ENCODE data around the gene REM1.

DNA sequence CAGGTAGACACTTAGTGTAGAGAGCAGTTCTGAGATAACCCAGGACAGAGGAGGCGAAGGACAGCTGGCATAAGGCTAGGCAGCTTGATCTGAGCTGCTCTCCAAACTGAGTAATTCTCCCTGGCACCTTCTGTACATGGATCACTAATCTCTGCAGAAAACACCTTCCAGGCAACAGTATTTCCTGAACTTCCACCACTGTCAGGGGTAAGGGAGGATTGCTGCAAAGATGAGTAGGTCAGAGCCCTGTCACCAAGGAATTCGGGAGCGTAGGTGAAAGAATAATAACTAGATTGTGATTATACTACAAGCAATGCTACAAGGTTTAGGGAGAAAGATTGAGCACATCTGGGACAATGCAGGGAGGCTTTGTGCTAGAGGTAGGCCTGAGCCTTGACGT lies 41.1 kb downstream of the REM1 start:
- TF ChIP-seq, protein P1, sequence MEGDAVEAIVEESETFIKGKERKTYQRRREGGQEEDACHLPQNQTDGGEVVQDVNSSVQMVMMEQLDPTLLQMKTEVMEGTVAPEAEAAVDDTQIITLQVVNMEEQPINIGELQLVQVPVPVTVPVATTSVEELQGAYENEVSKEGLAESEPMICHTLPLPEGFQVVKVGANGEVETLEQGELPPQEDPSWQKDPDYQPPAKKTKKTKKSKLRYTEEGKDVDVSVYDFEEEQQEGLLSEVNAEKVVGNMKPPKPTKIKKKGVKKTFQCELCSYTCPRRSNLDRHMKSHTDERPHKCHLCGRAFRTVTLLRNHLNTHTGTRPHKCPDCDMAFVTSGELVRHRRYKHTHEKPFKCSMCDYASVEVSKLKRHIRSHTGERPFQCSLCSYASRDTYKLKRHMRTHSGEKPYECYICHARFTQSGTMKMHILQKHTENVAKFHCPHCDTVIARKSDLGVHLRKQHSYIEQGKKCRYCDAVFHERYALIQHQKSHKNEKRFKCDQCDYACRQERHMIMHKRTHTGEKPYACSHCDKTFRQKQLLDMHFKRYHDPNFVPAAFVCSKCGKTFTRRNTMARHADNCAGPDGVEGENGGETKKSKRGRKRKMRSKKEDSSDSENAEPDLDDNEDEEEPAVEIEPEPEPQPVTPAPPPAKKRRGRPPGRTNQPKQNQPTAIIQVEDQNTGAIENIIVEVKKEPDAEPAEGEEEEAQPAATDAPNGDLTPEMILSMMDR (IDR thresholded peaks at IDR 0.05): no peak
- TF ChIP-seq POLR2A (IDR thresholded peaks at IDR 0.05): no peak

Measured in lower leg skin (tissue), 3 donors.